Activated naive CD4-positive, alpha-beta T cell treated with anti-CD3 and anti-CD28 coated beads, Interleukin-2, amount 50 U/mL, for 72 hours (primary cell): ENCODE results near the gene NEXN. TPM values are rescaled to one million over a fixed set of nuclear protein-coding genes. Genes with fewer than 3 reads are reported as not detected.
"Not testable (repeated sequence)": the region's sequence is repeated elsewhere in the genome, so short reads cannot be mapped to it uniquely, and the experiment has no call there.

Experiments used
- ATAC-seq, 2 donors: fragments of 150-1000 bp; cut with Tn5 transposase; 2 replicates each; pipeline ENCODE4 v1.10.0; 2021; ENCODE audit warnings: mild to moderate bottlenecking in 2 of 2, moderate library complexity in 2 of 2
- DNase-seq, 2 donors: peaks; one replicate each; pipeline ENCODE4 v3.0.0; 2021 to 2022; ENCODE audit warnings: low spot score in 2 of 2
- H3K27ac Mint-ChIP-seq, 2 donors: one replicate each; pipeline ENCODE4 v1.8.0; 2022; ENCODE audit warnings: mild to moderate bottlenecking in 2 of 2, mixed read lengths in 2 of 2
- H3K36me3 Mint-ChIP-seq, 2 donors: one replicate each; pipeline ENCODE4 v1.8.0; 2022; ENCODE audit warnings: mixed read lengths in 2 of 2
- H3K9me3 Mint-ChIP-seq, 2 donors: one replicate each; pipeline ENCODE4 v1.8.0; 2022; ENCODE audit warnings: mixed read lengths in 2 of 2
- total RNA-seq, 2 donors: library from RNA; stranded (reverse); gene quantifications; one replicate each; pipeline ENCODE4 v1.2.3, GENCODE V29; 2022

Gene NEXN
- total RNA-seq, 2 donors from 2014 or later = 1.3 to 1.6 TPM

GRCh38 chr1:77889671-77890070 lies 1.2 kb downstream of the NEXN start:
- no peak overlapping the region for H3K27ac Mint-ChIP-seq
- peaks cover 0 to 6% of the 10 kb centered on the region in 2 donors for H3K36me3 Mint-ChIP-seq
- DNase-seq (no peak), ATAC-seq (no peak)
- H3K9me3 Mint-ChIP-seq = no peaks in the 10 kb centered on the region

GRCh38 chr1:77891200-77891599 lies 2.8 kb downstream of the NEXN start:
- no peak overlapping the region for H3K27ac Mint-ChIP-seq
- ATAC-seq = no peak
- H3K36me3 Mint-ChIP-seq = peaks cover 0 to 6% of the 10 kb centered on the region in 2 donors
- no peak for DNase-seq
- H3K9me3 Mint-ChIP-seq = no peaks in the 10 kb centered on the region

GRCh38 chr1:77899647-77900320 lies 11.4 kb downstream of the NEXN start:
- Mint-ChIP-seq H3K9me3 (no peaks in the 10 kb centered on the region), H3K36me3 (no peaks in the 10 kb centered on the region), H3K27ac (no peak overlapping the region)
- ATAC-seq = no peak
- DNase-seq = no peak

- no peak for ATAC-seq
- DNase-seq = no peak
- H3K27ac Mint-ChIP-seq = no peak overlapping the region
- no peaks in the 10 kb centered on the region for H3K9me3 Mint-ChIP-seq
- H3K36me3 Mint-ChIP-seq = no peaks in the 10 kb centered on the region
Measured at GRCh38 chr1:77900687-77901293, 12.4 kb downstream of the NEXN start.

- H3K27ac Mint-ChIP-seq = no peak overlapping the region
- DNase-seq (no peak), ATAC-seq (no peak)
- H3K36me3 Mint-ChIP-seq = no peaks in the 10 kb centered on the region
- no peaks in the 10 kb centered on the region for H3K9me3 Mint-ChIP-seq
Measured at GRCh38 chr1:77905603-77906002, 17.2 kb downstream of the NEXN start.

- H3K36me3 Mint-ChIP-seq = no peaks in the 10 kb centered on the region
- no peaks in the 10 kb centered on the region for H3K9me3 Mint-ChIP-seq
- H3K27ac Mint-ChIP-seq = no peak overlapping the region
- no peak for DNase-seq
- no peak for ATAC-seq
Measured at GRCh38 chr1:77906019-77906545, 17.7 kb downstream of the NEXN start.

GRCh38 chr1:77906624-77907023 lies 18.2 kb downstream of the NEXN start:
- Mint-ChIP-seq H3K36me3 (no peaks in the 10 kb centered on the region), H3K9me3 (no peaks in the 10 kb centered on the region), H3K27ac (no peak overlapping the region)
- no peak for ATAC-seq
- DNase-seq = no peak

GRCh38 chr1:77910116-77910515 lies 21.7 kb downstream of the NEXN start:
- no peak overlapping the region for H3K27ac Mint-ChIP-seq
- DNase-seq (no peak), ATAC-seq (no peak)
- no peaks in the 10 kb centered on the region for H3K36me3 Mint-ChIP-seq
- H3K9me3 Mint-ChIP-seq = no peaks in the 10 kb centered on the region

- not testable (repeated sequence) for ATAC-seq, DNase-seq, H3K27ac Mint-ChIP-seq, H3K9me3 Mint-ChIP-seq, H3K36me3 Mint-ChIP-seq
Measured at GRCh38 chr1:77918918-77919317, 30.5 kb downstream of the NEXN start.

GRCh38 chr1:77925518-77925917 lies 37.1 kb downstream of the NEXN start:
- Mint-ChIP-seq H3K9me3 (no peaks in the 10 kb centered on the region), H3K27ac (no peak overlapping the region)
- ATAC-seq = no peak

GRCh38 chr1:77925956-77926355 lies 37.5 kb downstream of the NEXN start:
- ATAC-seq = no peak

More at GRCh38 chr1:77925518-77925917, 37.1 kb downstream of the NEXN start:
- no peak for DNase-seq
- no peaks in the 10 kb centered on the region for H3K36me3 Mint-ChIP-seq

GRCh38 chr1:77926561-77927357 lies 38.3 kb downstream of the NEXN start:
- Mint-ChIP-seq H3K36me3 (no peaks in the 10 kb centered on the region), H3K27ac (peak overlapping the region in 1 of 2 donors; percentile 61), H3K9me3 (no peaks in the 10 kb centered on the region)
- DNase-seq (no peak), ATAC-seq (peak; percentile 26 to 28)

More at GRCh38 chr1:77925956-77926355, 37.5 kb downstream of the NEXN start:
- no peak for DNase-seq
- Mint-ChIP-seq H3K9me3 (no peaks in the 10 kb centered on the region), H3K27ac (no peak overlapping the region), H3K36me3 (no peaks in the 10 kb centered on the region)

GRCh38 chr1:77927414-77927813 lies 39.0 kb downstream of the NEXN start:
- ATAC-seq (no peak), DNase-seq (no peak)
- Mint-ChIP-seq H3K9me3 (no peaks in the 10 kb centered on the region), H3K36me3 (no peaks in the 10 kb centered on the region), H3K27ac (no peak overlapping the region)

- Mint-ChIP-seq H3K9me3 (no peaks in the 10 kb centered on the region), H3K27ac (no peak overlapping the region), H3K36me3 (no peaks in the 10 kb centered on the region)
- DNase-seq (no peak), ATAC-seq (no peak)
Measured at GRCh38 chr1:77929806-77930205, 41.4 kb downstream of the NEXN start.

- Mint-ChIP-seq H3K9me3 (no peaks in the 10 kb centered on the region), H3K27ac (no peak overlapping the region), H3K36me3 (peaks cover 0 to 12% of the 10 kb centered on the region in 2 donors)
- DNase-seq (no peak), ATAC-seq (no peak)
Measured at GRCh38 chr1:77938651-77939050, 50.2 kb downstream of the NEXN start.

- DNase-seq (no peak), ATAC-seq (peak in 1 of 2 donors; percentile 16)
- Mint-ChIP-seq H3K9me3 (no peaks in the 10 kb centered on the region), H3K27ac (peak overlapping the region; percentile 5 to 51), H3K36me3 (peaks cover 0 to 23% of the 10 kb centered on the region in 2 donors)
Measured at GRCh38 chr1:77940921-77941570, 52.6 kb downstream of the NEXN start.
